Measurements from ENCODE around the gene SLC8A2. TPM values are rescaled to one million over a fixed set of nuclear protein-coding genes. Genes with fewer than 3 reads are reported as not detected.

The SLC8A2 gene, protein sequence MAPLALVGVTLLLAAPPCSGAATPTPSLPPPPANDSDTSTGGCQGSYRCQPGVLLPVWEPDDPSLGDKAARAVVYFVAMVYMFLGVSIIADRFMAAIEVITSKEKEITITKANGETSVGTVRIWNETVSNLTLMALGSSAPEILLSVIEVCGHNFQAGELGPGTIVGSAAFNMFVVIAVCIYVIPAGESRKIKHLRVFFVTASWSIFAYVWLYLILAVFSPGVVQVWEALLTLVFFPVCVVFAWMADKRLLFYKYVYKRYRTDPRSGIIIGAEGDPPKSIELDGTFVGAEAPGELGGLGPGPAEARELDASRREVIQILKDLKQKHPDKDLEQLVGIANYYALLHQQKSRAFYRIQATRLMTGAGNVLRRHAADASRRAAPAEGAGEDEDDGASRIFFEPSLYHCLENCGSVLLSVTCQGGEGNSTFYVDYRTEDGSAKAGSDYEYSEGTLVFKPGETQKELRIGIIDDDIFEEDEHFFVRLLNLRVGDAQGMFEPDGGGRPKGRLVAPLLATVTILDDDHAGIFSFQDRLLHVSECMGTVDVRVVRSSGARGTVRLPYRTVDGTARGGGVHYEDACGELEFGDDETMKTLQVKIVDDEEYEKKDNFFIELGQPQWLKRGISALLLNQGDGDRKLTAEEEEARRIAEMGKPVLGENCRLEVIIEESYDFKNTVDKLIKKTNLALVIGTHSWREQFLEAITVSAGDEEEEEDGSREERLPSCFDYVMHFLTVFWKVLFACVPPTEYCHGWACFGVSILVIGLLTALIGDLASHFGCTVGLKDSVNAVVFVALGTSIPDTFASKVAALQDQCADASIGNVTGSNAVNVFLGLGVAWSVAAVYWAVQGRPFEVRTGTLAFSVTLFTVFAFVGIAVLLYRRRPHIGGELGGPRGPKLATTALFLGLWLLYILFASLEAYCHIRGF
- polyA plus RNA-seq (2012; ENCODE audit: insufficient read length, low read depth), result 1.7 TPM

DNA sequence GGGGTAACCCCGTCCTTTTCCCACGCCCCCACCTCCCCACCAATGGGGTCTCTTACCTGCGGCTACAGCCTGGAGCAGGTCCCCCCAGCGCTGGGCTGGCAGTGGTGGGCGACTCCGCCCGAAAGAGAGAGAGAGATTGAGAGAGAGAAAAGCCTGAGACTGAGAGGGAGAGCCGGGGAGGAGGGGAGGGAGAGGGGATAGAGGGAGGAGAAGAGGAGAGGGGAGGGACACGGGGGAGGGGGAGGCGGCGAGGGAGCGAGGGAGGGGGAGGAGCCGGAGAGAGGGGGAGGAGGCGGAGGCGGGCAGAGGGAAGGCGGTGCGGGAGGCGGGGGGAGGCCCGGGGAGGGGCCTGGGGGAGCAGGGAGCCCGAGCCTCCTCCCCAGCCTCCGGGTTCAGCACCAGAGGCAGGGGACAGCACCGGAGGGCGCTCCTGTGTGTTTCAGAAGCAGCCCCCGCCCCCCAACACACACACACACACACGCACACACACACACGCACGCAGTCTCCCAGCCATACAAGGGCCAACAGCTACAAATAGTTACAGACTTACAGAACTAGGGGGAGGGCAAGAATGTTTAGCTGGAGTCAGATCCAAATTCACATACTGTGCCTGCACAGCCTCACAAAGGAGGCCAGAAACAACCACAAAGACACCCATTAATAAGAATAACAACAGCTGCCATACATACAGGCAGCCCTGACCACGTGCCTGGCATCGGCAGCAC lies at the start of gene SLC8A2:
SLC8A2 (minus strand) TSS at position 161 of the 725 bp plus-strand sequence. CDS start 5,490 bp downstream, outside the sequence.
- TF ChIP-seq POLR2AphosphoS5 (IDR thresholded peaks at IDR 0.05; ENCODE audit: low read depth, low read length) (no peak), SIN3A (IDR thresholded peaks at IDR 0.05; ENCODE audit: borderline replicate concordance, insufficient read depth, low read length) (peak; percentile 95; the same call in 1 of the 2 replicates), FOXP2 (optimal IDR thresholded peaks at IDR 0.05; ENCODE audit: borderline replicate concordance, extremely low read depth, extremely low read length, insufficient read depth) (no peak)
- TF ChIP-seq, protein P1, sequence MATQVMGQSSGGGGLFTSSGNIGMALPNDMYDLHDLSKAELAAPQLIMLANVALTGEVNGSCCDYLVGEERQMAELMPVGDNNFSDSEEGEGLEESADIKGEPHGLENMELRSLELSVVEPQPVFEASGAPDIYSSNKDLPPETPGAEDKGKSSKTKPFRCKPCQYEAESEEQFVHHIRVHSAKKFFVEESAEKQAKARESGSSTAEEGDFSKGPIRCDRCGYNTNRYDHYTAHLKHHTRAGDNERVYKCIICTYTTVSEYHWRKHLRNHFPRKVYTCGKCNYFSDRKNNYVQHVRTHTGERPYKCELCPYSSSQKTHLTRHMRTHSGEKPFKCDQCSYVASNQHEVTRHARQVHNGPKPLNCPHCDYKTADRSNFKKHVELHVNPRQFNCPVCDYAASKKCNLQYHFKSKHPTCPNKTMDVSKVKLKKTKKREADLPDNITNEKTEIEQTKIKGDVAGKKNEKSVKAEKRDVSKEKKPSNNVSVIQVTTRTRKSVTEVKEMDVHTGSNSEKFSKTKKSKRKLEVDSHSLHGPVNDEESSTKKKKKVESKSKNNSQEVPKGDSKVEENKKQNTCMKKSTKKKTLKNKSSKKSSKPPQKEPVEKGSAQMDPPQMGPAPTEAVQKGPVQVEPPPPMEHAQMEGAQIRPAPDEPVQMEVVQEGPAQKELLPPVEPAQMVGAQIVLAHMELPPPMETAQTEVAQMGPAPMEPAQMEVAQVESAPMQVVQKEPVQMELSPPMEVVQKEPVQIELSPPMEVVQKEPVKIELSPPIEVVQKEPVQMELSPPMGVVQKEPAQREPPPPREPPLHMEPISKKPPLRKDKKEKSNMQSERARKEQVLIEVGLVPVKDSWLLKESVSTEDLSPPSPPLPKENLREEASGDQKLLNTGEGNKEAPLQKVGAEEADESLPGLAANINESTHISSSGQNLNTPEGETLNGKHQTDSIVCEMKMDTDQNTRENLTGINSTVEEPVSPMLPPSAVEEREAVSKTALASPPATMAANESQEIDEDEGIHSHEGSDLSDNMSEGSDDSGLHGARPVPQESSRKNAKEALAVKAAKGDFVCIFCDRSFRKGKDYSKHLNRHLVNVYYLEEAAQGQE (IDR thresholded peaks at IDR 0.05; ENCODE audit: insufficient read depth in 1 of 2, low read depth in 2 of 2, low read length in 2 of 2), result peak; percentile 92 to 97

DNA sequence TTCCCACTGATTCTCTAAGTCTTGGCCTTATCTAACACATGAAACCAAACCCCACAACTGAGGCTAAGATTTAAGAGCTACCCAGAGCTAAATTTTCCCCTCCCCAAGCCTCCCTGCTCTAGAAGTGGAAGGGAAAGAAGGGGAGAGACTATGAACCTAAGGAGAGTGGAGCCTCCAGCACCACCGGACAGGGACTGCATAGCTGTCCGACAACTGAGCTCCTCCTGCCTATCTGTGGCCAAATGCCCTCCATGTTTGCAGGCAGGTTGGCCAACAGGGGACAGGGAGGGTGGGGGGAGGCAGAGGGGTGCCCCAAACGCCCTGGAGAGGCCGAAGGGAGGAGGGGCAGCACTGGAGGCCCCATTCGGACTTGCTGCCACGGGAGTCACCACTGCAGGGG lies 49.1 kb upstream of the SLC8A2 start:
- TF ChIP-seq FOXP2 (optimal IDR thresholded peaks at IDR 0.05; ENCODE audit: borderline replicate concordance, extremely low read depth, extremely low read length, insufficient read depth) (no peak), TAF1 (IDR thresholded peaks at IDR 0.05; ENCODE audit: borderline replicate concordance, insufficient read depth, low read length) (no peak), POLR2AphosphoS5 (IDR thresholded peaks at IDR 0.05; ENCODE audit: low read depth, low read length) (no peak), SIN3A (IDR thresholded peaks at IDR 0.05; ENCODE audit: borderline replicate concordance, insufficient read depth, low read length) (no peak)
- TF ChIP-seq, protein P1 (IDR thresholded peaks at IDR 0.05; ENCODE audit: insufficient read depth in 1 of 2, low read depth in 2 of 2, low read length in 2 of 2), result no peak

DNA sequence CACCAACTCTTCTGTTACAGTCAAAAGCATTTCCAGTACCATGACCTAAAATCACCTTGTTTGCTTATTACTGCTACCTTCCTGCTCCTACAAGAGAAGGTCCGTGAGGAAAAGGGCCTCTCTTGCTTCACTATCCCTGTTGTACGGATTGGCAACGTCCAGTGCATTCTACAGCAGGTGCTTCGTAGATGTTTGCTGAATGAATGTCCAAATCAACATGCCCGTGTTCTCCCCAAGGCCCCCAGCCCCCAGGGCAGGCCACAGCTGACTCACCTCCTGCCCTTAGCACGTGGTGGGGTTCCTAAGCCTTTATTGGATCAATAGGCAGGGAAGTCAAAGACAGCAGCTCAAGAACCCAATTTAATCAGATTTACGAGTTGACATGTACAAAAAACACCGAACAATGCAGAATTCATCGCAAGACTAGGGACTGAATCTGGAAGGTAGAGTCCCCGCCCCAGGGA lies 48.7 kb upstream of the SLC8A2 start:
- no peak for TF ChIP-seq TAF1 (IDR thresholded peaks at IDR 0.05; ENCODE audit: borderline replicate concordance, insufficient read depth, low read length)
- no peak for TF ChIP-seq POLR2AphosphoS5 (IDR thresholded peaks at IDR 0.05; ENCODE audit: low read depth, low read length)
- TF ChIP-seq SIN3A (IDR thresholded peaks at IDR 0.05; ENCODE audit: borderline replicate concordance, insufficient read depth, low read length), result no peak
- TF ChIP-seq FOXP2 (optimal IDR thresholded peaks at IDR 0.05; ENCODE audit: borderline replicate concordance, extremely low read depth, extremely low read length, insufficient read depth), result no peak
- TF ChIP-seq, protein P1 (IDR thresholded peaks at IDR 0.05; ENCODE audit: insufficient read depth in 1 of 2, low read depth in 2 of 2, low read length in 2 of 2), result no peak

DNA sequence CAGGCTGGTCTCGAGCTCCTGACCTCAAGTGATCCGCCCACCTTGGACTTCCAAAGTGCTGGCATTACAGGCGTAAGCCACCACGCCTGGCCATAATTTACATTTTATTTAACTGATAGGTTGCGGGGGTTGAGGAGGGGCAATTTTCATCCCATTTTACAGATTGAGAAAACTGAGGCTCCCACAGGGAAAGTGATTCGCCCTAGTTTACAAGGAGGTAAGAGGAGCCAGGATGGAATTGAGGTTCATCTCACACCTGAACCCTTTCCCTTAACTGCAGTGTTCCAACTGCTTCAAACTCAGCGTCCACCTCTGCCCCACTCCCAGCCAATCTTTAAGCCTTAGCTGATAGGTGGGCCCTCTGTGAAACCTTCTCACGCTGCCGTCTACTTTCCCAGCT lies 47.2 kb upstream of the SLC8A2 start:
- TF ChIP-seq POLR2AphosphoS5 (IDR thresholded peaks at IDR 0.05; ENCODE audit: low read depth, low read length), result no peak

DNA sequence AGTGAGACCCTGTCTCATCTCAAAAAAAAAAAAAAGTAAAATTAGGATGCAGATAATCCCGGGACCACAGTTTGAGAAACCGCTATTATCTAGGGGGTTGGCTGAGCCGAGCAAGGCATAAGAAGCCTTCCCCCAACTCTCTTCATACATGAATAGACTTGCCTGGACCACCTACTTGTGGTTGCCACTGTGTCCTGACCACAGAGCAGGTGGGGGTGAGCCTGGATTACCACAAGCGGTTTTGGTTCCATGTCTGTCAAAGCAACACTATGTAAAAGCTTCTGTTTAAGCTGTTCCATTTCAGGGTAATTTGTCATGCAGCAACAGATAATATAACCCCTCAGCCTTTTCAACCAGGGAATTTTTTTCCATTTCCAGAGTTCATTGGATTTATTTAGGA lies 46.4 kb upstream of the SLC8A2 start:
- TF ChIP-seq FOXP2 (optimal IDR thresholded peaks at IDR 0.05; ENCODE audit: borderline replicate concordance, extremely low read depth, extremely low read length, insufficient read depth), result no peak
- TF ChIP-seq SIN3A (IDR thresholded peaks at IDR 0.05; ENCODE audit: borderline replicate concordance, insufficient read depth, low read length), result no peak
- TF ChIP-seq, protein P1 (IDR thresholded peaks at IDR 0.05; ENCODE audit: insufficient read depth in 1 of 2, low read depth in 2 of 2, low read length in 2 of 2), result no peak
